PC-3 (cell line): Measurements from ENCODE around the gene SFSWAP. TPM values are rescaled to one million over a fixed set of nuclear protein-coding genes. Genes with fewer than 3 reads are reported as not detected.

Experiments used
- ATAC-seq: fragments of 200-7000 bp; cut with Tn5 transposase; 2 replicates; pipeline ENCODE4 v1.9.1; 2020; ENCODE audit warnings: mild to moderate bottlenecking, moderate library complexity
- BruUV-seq: library from RNA; stranded (reverse); fragments of 400-500 nt; replicated peaks from 2 replicates; lab custom pipeline; 2021; lab: Mats Ljungman, UMichigan
- CTCF ChIA-PET: fragments of 300-600 bp; sonication (Branson Sonifier 250); formaldehyde crosslinking; loops from one replicate; lab custom pipeline; 2022; ENCODE audit warnings: antibody characterized with exemption; lab: Charles Lee
- POLR2A ChIA-PET: fragments of 300-600 bp; sonication (Branson Sonifier 250); formaldehyde crosslinking; loops from one replicate; lab custom pipeline; 2022; ENCODE audit warnings: antibody characterized with exemption; ENCODE audit not compliant: unreplicated experiment; lab: Charles Lee
- DNase-seq: peaks from one replicate; pipeline ENCODE4 v3.0.0-alpha.2; 2015
- H2AFZ ChIP-seq: fragments of 300-600 bp; sonication (generic); 2 replicates; pipeline ENCODE4 v1.6.0; 2016; ENCODE audit warnings: antibody characterized with exemption, low read length
- H3F3A ChIP-seq: fragments of 300-600 bp; sonication (generic); one replicate; pipeline ENCODE4 v1.6.0; 2017; ENCODE audit warnings: antibody characterized with exemption, low read length, control low read depth, mild to moderate bottlenecking; ENCODE audit not compliant: unreplicated experiment
- H3K27ac ChIP-seq: fragments of 300-600 bp; sonication (generic); 2 replicates; pipeline ENCODE4 v1.5.1; 2016; ENCODE audit warnings: mild to moderate bottlenecking, low read length
- H3K27me3 ChIP-seq: fragments of 300-600 bp; sonication (generic); 2 replicates; pipeline ENCODE4 v1.6.1; 2016; ENCODE audit warnings: low read length, mixed read lengths
- H3K36me3 ChIP-seq: fragments of 300-600 bp; sonication (generic); 2 replicates; pipeline ENCODE4 v1.6.1; 2016; ENCODE audit warnings: low read depth, mixed run types, low read length, mixed read lengths
- H3K4me1 ChIP-seq: fragments of 300-600 bp; sonication (generic); 2 replicates; pipeline ENCODE4 v1.5.1; 2016; ENCODE audit warnings: low read length; ENCODE audit not compliant: insufficient read depth
- H3K4me2 ChIP-seq: fragments of 300-600 bp; sonication (generic); 2 replicates; pipeline ENCODE4 v1.6.0; 2016; ENCODE audit warnings: low read length
- H3K4me3 ChIP-seq: fragments of 300-600 bp; sonication (generic); 2 replicates; pipeline ENCODE4 v1.5.1; 2016; ENCODE audit warnings: mild to moderate bottlenecking, low read length, mixed read lengths
- H3K79me2 ChIP-seq: fragments of 300-600 bp; sonication (generic); 2 replicates; pipeline ENCODE4 v1.6.1; 2017; ENCODE audit warnings: low read length, mixed read lengths
- H3K9ac ChIP-seq: fragments of 300-600 bp; sonication (generic); 2 replicates; pipeline ENCODE4 v1.6.0; 2016; ENCODE audit warnings: mild to moderate bottlenecking, low read length
- H3K9me2 ChIP-seq: fragments of 300-600 bp; sonication (generic); replicated peaks from 2 replicates; pipeline ENCODE4 v1.6.1; 2016; ENCODE audit warnings: mixed run types, low read length, mixed read lengths
- H3K9me3 ChIP-seq: fragments of 300-600 bp; sonication (generic); 2 replicates; pipeline ENCODE4 v1.6.1; 2016; ENCODE audit warnings: low read length, mixed read lengths
- H4K20me1 ChIP-seq: fragments of 300-600 bp; sonication (generic); 2 replicates; pipeline ENCODE4 v1.6.1; 2016; ENCODE audit warnings: low read length, mixed read lengths
- EZH2 ChIP-seq: fragments of 300-600 bp; sonication (generic); IDR thresholded peaks from one replicate; pipeline ENCODE4 v1.6.1; 2017; ENCODE audit warnings: antibody characterized with exemption, mild to moderate bottlenecking, low read length; ENCODE audit not compliant: unreplicated experiment
- EZH2phosphoT487 ChIP-seq: fragments of 300-600 bp; sonication (generic); IDR thresholded peaks from 2 replicates; pipeline ENCODE4 v1.6.1; 2018; ENCODE audit warnings: mild to moderate bottlenecking, antibody characterized with exemption, low read length, borderline replicate concordance
- intact Hi-C: fragments of 100-400 bp; cut with micrococcal nuclease; formaldehyde crosslinking; loops from 2 replicates; pipeline ENCODE4 v1.9.0; 2023
- total RNA-seq: library from RNA; depleted of rRNA; stranded (reverse); fragments of >200 nt; gene quantifications from 2 replicates; pipeline ENCODE4 v1.2.3, GENCODE V29; 2014
- TF ChIP-seq, protein P1 (sequence below): fragments of 300-600 bp; sonication (generic); conservative IDR thresholded peaks from 2 replicates; pipeline ENCODE4 v1.5.1; 2017; ENCODE audit warnings: antibody characterized with exemption, low read depth, mild to moderate bottlenecking, low read length

The SFSWAP gene
- total RNA-seq, 1 experiment from 2014 or later: 57.5 TPM

DNA sequence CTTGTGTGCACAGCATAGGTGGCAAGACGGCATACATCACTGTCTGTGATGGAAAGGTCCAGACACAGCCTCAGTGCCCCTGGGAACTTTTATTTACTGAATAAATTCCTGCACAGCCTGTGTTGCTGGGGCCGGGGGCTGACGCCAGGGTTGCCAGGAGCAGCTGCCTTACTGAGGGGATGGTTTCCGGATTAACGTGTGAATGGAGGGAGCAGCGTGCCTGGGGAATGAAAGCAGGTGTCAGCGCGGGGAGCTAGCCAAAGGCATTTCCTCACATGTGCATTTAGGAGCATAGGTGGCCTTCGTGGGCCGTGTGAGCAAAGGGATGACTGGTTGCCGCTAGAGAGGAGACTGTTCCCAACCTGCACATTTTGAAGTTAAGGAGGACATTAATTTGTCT is 41.6 kb downstream of the SFSWAP start:
- Histone ChIP-seq H3K79me2 (no peaks in the 10 kb centered on the region), H4K20me1 (no peaks in the 10 kb centered on the region), H3K9me2 (no peaks in the 10 kb centered on the region), H3K27ac (no peak overlapping the region), H2AFZ (no peak overlapping the region), H3K9ac (no peak overlapping the region), H3K4me3 (no peak overlapping the region), H3K36me3 (peaks cover 49% of the 10 kb centered on the region), H3K4me2 (no peak overlapping the region), H3K4me1 (no peaks in the 10 kb centered on the region), H3K27me3 (no peaks in the 10 kb centered on the region), H3K9me3 (no peaks in the 10 kb centered on the region), H3F3A (no peaks in the 10 kb centered on the region)
- CTCF ChIA-PET: no interaction called here
- TF ChIP-seq, protein P1, sequence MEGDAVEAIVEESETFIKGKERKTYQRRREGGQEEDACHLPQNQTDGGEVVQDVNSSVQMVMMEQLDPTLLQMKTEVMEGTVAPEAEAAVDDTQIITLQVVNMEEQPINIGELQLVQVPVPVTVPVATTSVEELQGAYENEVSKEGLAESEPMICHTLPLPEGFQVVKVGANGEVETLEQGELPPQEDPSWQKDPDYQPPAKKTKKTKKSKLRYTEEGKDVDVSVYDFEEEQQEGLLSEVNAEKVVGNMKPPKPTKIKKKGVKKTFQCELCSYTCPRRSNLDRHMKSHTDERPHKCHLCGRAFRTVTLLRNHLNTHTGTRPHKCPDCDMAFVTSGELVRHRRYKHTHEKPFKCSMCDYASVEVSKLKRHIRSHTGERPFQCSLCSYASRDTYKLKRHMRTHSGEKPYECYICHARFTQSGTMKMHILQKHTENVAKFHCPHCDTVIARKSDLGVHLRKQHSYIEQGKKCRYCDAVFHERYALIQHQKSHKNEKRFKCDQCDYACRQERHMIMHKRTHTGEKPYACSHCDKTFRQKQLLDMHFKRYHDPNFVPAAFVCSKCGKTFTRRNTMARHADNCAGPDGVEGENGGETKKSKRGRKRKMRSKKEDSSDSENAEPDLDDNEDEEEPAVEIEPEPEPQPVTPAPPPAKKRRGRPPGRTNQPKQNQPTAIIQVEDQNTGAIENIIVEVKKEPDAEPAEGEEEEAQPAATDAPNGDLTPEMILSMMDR: no peak
- TF ChIP-seq EZH2 (no peak), EZH2phosphoT487 (no peak)
- no TSS peak for BruUV-seq
- intact Hi-C loops: no loop called here
- ATAC-seq (no peak), DNase-seq (no peak)
- POLR2A ChIA-PET: interaction anchor here (0.5 kb wide), 1 partner anchor 42 kb away, joined by 3 read pairs; the partner anchor contains the start of gene SFSWAP

DNA sequence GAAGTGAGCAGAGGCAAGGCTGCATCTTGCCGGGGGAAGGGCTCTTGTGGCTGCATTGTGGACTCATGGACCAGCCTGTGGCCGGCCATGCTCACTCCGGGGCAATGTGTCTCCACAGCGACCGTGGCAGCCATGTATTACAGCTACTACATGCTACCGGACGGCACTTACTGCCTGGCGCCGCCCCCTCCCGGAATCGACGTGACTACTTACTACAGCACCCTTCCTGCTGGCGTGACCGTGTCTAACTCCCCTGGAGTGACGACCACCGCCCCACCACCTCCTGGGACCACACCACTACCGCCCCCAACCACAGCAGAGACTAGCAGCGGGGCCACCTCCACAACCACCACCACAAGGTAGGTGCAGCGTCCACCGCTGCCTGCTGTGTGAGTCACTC is 42.1 kb downstream of the SFSWAP start:
- DNase-seq: no peak
- Histone ChIP-seq H2AFZ (no peak overlapping the region), H3F3A (no peaks in the 10 kb centered on the region), H4K20me1 (no peaks in the 10 kb centered on the region), H3K9me2 (no peaks in the 10 kb centered on the region), H3K9me3 (no peaks in the 10 kb centered on the region), H3K79me2 (no peaks in the 10 kb centered on the region), H3K4me2 (no peak overlapping the region), H3K27me3 (no peaks in the 10 kb centered on the region), H3K4me3 (no peak overlapping the region), H3K4me1 (no peaks in the 10 kb centered on the region), H3K36me3 (peaks cover 54% of the 10 kb centered on the region), H3K27ac (no peak overlapping the region), H3K9ac (no peak overlapping the region)
- no TSS peak for BruUV-seq
- POLR2A ChIA-PET: no interaction called here
- intact Hi-C loops: no loop called here
- CTCF ChIA-PET: no interaction called here
- TF ChIP-seq EZH2: no peak
- TF ChIP-seq, protein P1: no peak
- TF ChIP-seq EZH2phosphoT487: no peak
- no peak for ATAC-seq

DNA sequence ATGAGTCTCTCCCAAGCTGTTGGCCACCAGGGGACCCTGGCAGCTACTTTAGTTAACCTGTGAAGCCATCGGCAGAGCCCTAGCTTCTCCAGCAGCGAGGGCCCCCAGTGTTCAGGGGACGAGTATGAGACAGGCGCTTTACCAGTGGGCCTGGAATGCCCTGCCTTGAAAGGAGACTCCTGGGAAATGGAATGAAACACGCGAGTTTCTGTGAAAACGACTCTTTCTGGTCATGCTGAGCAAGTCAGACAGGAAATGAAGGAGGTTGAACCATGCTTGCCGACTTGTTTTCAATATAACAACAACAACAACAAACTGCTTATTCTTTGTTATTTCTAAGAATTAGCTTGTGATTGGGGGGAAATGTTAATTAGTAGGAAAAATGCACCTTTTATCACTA is 42.9 kb downstream of the SFSWAP start:
- Histone ChIP-seq H3K4me3 (no peak overlapping the region), H3K36me3 (peaks cover 58% of the 10 kb centered on the region)
- CTCF ChIA-PET: no interaction called here

More for the DNA sequence above, 42.9 kb downstream of the SFSWAP start:
- ATAC-seq (no peak), DNase-seq (no peak)
- intact Hi-C loops: no loop called here
- H3K27ac ChIP-seq: no peak overlapping the region
- H2AFZ ChIP-seq: no peak overlapping the region
- H3F3A ChIP-seq: no peaks in the 10 kb centered on the region
- TF ChIP-seq, protein P1: no peak
- TF ChIP-seq EZH2 (no peak), EZH2phosphoT487 (no peak)
- no peaks in the 10 kb centered on the region for H4K20me1 ChIP-seq
- H3K79me2 ChIP-seq: no peaks in the 10 kb centered on the region
- H3K9me2 ChIP-seq: no peaks in the 10 kb centered on the region
- no peaks in the 10 kb centered on the region for H3K27me3 ChIP-seq
- H3K9ac ChIP-seq: no peak overlapping the region
- BruUV-seq: no TSS peak
- no peaks in the 10 kb centered on the region for H3K4me1 ChIP-seq
- POLR2A ChIA-PET: no interaction called here
- H3K4me2 ChIP-seq: no peak overlapping the region
- no peaks in the 10 kb centered on the region for H3K9me3 ChIP-seq
